Urinary bladder (tissue), 4 donors: ENCODE measurements around the gene MMP26. TPM values are rescaled to one million over a fixed set of nuclear protein-coding genes. Genes with fewer than 3 reads are reported as not detected.

ENCODE experiments used
- DNase-seq: peaks from one replicate; pipeline ENCODE4 v3.0.0-alpha.2; 2015; ENCODE audit errors: extremely low spot score
- H3K27ac ChIP-seq: one replicate; pipeline ENCODE4 v1.5.1; 2013; ENCODE audit warnings: low read depth, mild to moderate bottlenecking, moderate library complexity
- H3K36me3 ChIP-seq: one replicate; pipeline ENCODE4 v1.6.1; 2013; ENCODE audit warnings: mild to moderate bottlenecking, moderate library complexity; ENCODE audit not compliant: insufficient read depth
- H3K4me1 ChIP-seq: one replicate; pipeline ENCODE4 v1.6.1; 2013; ENCODE audit warnings: mild to moderate bottlenecking, moderate library complexity; ENCODE audit not compliant: insufficient read depth
- H3K4me3 ChIP-seq: one replicate; pipeline ENCODE4 v1.5.1; 2013; ENCODE audit warnings: low read depth, low read length
- WGBS: extraction: QIAGEN DNeasy Blood & Tissue Kit; methylation state at CpG from one replicate; pipeline ENCODE4 v1.1.7; 2013; 5-methylcytosine and 5-hydroxymethylcytosine counted together
- polyA plus RNA-seq: library from polyadenylated mRNA; stranded (reverse); fragments of 200-250 nt; gene quantifications from one replicate; pipeline ENCODE4 v1.2.3, GENCODE V29; 2013
- total RNA-seq: library from RNA; depleted of rRNA; stranded (reverse); fragments of >200 nt; gene quantifications from one replicate; pipeline ENCODE4 v1.2.3, GENCODE V29; 2014
- donor health status: healthy with polysubstance abuse.
- donor health status: healthy.

MMP26 gene
- not detected for total RNA-seq
- not detected for polyA plus RNA-seq

- WGBS = 33% methylated on average over 5 of the region's 5 CpGs
- Histone ChIP-seq H3K27ac (no peak within 1 kb of the TSS), H3K36me3 (no peaks in the 10 kb centered on the region), H3K4me3 (no peak within 1 kb of the TSS), H3K4me1 (no peaks in the 10 kb centered on the region)
- no peak for DNase-seq
Measured at GRCh38 chr11:4704054-4704789, at the start of gene MMP26. MMP26 (plus strand) TSS chr11:4704784.

DNA sequence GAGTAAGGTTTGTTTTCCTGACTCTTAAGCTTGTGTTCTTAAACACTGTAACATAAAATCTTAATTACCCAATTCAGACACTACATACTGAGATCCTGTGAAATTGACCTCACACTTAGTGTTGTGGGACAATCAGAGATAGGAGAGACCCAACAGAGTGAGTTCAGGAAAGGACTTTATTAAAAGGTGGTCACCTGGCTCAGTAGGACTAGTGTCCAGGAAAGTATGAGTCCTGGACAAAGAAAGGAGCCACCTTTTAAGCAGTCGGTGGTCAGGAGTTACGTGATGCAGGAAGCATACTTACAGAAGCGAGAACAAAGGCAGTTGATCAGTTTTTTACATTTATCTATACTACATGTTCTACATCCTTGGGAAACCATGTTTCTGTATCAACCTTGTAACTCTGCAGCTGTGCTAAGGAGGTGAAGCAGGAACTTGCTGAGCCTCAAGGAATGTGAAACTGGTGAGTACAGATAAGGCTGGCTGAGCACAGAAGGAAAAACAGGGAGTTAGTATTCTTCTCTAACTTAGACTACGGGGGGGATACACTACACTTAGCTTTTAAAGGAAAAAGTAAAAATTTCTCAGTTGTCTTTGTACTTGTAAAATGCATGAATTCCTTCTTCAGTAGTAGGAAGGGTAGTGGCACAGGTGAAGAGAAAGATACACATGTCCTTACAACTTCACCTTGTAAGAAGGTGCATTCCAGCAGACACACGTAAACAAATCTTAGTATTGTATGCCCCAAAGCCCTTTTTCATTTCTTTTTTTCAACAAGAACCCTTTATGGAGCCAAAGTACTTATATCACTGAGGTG lies 45.7 kb upstream of the MMP26 start:
- WGBS = 41% methylated on average over 5 of the region's 5 CpGs
- no peak for DNase-seq
- no peaks in the 10 kb centered on the region for H3K4me1 ChIP-seq
- no peak overlapping the region for H3K4me3 ChIP-seq
- no peaks in the 10 kb centered on the region for H3K36me3 ChIP-seq
- no peak overlapping the region for H3K27ac ChIP-seq

GRCh38 chr11:4662876-4663275 lies 41.7 kb upstream of the MMP26 start:
- no peak overlapping the region for H3K27ac ChIP-seq
- H3K36me3 ChIP-seq = no peaks in the 10 kb centered on the region
- H3K4me3 ChIP-seq = no peak overlapping the region
- no peaks in the 10 kb centered on the region for H3K4me1 ChIP-seq
- DNase-seq = no peak
- 75% methylated on average over 6 of the region's 6 CpGs for WGBS

DNA sequence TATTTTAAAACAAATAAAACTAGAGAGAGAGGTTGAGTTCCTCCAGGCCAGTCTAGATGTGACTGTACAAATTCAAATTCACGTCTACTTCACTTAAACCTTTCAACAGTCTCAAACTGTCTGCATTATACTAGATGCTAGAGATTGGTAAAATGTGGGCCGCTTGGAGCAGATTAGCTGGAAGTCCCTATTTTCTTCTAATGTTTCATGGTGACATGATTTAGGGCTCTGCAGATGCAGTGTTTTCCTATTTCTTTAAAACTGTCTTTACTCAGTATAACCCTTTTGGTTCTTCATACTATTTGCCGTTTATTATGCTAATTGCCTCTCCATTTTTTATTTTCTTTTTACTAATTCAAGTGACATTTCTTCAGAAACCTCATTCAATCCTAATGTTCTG lies 40.4 kb upstream of the MMP26 start:
- DNase-seq = no peak
- WGBS = 85% methylated on average over 3 of the region's 3 CpGs
- H3K4me3 ChIP-seq = no peak overlapping the region

DNA sequence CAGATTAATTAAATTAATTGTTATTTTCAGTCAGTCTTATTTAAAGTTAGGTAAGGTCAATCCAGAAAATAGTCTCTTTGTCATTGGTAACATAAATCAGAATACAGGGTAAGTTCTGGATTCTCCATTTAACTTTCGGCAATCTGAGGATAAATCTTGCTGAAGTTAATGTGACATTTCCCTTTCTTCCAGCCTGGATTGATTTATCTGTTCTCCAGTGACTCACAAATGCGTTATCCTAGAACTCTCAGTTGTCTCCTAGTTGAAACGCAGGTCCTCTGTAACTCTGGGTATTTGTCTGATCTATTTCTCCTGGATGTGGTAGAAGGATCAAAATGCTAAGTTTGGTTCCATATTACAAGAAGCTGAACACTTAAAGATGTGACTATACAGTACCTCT lies 39.8 kb upstream of the MMP26 start:
- WGBS = 58% methylated on average over 3 of the region's 3 CpGs
- Histone ChIP-seq H3K4me1 (no peaks in the 10 kb centered on the region), H3K4me3 (no peak overlapping the region), H3K27ac (no peak overlapping the region), H3K36me3 (no peaks in the 10 kb centered on the region)
- DNase-seq = no peak

More for the DNA sequence above, 40.4 kb upstream of the MMP26 start:
- Histone ChIP-seq H3K36me3 (no peaks in the 10 kb centered on the region), H3K27ac (no peak overlapping the region), H3K4me1 (no peaks in the 10 kb centered on the region)

- Histone ChIP-seq H3K4me1 (no peaks in the 10 kb centered on the region), H3K36me3 (no peaks in the 10 kb centered on the region), H3K27ac (no peak overlapping the region), H3K4me3 (no peak overlapping the region)
- DNase-seq = no peak
- WGBS = 72% methylated on average over 2 of the region's 2 CpGs
Measured at GRCh38 chr11:4665424-4665823, 39.2 kb upstream of the MMP26 start.

GRCh38 chr11:4671741-4672140 lies 32.8 kb upstream of the MMP26 start:
- DNase-seq = no peak
- no peak overlapping the region for H3K4me3 ChIP-seq
- H3K27ac ChIP-seq = no peak overlapping the region
- no peaks in the 10 kb centered on the region for H3K36me3 ChIP-seq
- WGBS = 76% methylated on average over 2 of the region's 2 CpGs
- H3K4me1 ChIP-seq = no peaks in the 10 kb centered on the region

DNA sequence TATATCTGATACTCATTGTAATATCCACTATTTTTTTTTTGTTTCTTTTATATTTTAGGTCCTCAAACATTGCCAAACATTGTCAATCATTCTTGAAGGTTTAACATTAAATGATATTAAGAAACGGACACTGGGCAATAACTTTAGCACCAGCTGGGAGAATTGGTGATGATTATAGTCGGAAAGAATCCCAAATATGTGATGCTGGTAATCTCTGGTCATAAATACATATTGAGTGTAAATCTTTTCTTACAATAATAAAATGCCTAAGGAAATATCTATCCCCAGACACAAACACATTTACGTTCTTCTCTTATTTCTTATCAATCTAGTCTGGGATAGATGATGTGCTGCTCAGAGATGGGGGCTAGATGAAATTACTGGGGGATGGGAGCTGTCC lies 32.1 kb upstream of the MMP26 start:
- H3K36me3 ChIP-seq = no peaks in the 10 kb centered on the region
- H3K4me3 ChIP-seq = no peak overlapping the region
- no peaks in the 10 kb centered on the region for H3K4me1 ChIP-seq
- 38% methylated on average over 3 of the region's 3 CpGs for WGBS
- DNase-seq = no peak
- H3K27ac ChIP-seq = no peak overlapping the region

GRCh38 chr11:4673781-4674180 lies 30.8 kb upstream of the MMP26 start:
- 58% methylated on average over 2 of the region's 2 CpGs for WGBS
- Histone ChIP-seq H3K27ac (no peak overlapping the region), H3K4me3 (no peak overlapping the region), H3K4me1 (no peaks in the 10 kb centered on the region), H3K36me3 (no peaks in the 10 kb centered on the region)
- no peak for DNase-seq

DNA sequence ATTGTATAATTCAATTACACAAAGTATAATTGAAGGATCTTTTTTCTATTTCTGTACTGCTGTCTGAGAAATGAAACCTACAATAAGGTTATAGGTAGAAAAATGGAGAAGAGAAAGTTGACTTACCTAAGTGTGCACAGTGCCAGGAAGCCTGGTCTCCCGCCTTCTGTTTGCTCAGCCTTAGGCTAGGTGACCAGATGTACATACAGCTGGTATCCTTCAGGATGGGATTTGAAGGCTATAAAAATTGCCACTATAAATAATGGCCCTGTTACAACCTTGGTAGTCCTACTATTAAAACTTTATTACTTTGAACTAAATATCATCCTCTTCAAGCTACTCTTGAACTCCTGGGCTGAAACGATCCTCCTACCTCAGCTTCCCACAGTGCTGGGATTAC lies 26.6 kb upstream of the MMP26 start:
- H3K4me3 ChIP-seq = no peak overlapping the region
- no peak for DNase-seq
- H3K27ac ChIP-seq = no peak overlapping the region
- H3K4me1 ChIP-seq = no peaks in the 10 kb centered on the region
- WGBS = 46% methylated on average over 2 of the region's 2 CpGs
- no peaks in the 10 kb centered on the region for H3K36me3 ChIP-seq

GRCh38 chr11:4680341-4680740 lies 24.2 kb upstream of the MMP26 start:
- WGBS = 45% methylated on average over 3 of the region's 3 CpGs
- Histone ChIP-seq H3K36me3 (no peaks in the 10 kb centered on the region), H3K4me1 (no peaks in the 10 kb centered on the region), H3K4me3 (no peak overlapping the region), H3K27ac (no peak overlapping the region)
- DNase-seq = no peak

DNA sequence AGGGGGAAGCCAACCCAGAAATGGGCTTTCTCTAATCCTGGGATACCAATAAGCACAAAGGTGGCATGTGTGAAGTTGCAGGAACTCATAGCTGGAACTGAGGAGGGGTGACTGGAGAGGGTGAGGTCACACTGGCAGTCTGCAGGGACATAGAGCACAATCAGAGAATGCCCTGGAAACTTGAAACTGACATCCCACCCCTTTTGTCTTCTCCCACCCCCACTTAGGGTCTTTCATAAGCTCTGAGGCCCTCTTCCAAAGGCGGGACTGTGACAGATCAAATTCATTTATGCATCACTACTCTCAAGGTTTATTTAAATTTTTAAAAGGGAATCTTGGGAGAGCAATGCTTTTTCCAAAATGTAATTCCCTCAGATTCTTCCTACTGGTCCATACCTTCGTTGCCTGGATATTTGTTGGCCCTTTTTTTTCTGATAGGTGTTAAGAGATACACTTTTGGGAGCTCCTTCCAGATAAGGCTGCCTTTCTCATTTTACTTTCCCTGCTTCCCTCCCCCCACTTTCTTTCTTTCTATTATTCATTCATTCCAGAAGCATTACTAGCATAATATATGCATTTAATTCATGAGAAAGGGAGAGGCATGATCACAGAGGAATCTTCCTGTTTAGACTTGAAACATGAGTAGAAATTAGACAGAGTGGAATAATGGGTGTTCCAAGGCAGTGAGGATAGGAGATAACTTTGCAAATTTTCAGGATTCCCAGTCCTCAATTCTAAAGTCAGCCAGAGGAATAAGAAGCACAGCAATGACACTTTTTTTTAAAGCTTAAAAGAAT lies 21.8 kb upstream of the MMP26 start:
- Histone ChIP-seq H3K36me3 (no peaks in the 10 kb centered on the region), H3K27ac (no peak overlapping the region), H3K4me3 (no peak overlapping the region), H3K4me1 (no peaks in the 10 kb centered on the region)
- DNase-seq = no peak
- 83% methylated on average over 2 of the region's 2 CpGs for WGBS

DNA sequence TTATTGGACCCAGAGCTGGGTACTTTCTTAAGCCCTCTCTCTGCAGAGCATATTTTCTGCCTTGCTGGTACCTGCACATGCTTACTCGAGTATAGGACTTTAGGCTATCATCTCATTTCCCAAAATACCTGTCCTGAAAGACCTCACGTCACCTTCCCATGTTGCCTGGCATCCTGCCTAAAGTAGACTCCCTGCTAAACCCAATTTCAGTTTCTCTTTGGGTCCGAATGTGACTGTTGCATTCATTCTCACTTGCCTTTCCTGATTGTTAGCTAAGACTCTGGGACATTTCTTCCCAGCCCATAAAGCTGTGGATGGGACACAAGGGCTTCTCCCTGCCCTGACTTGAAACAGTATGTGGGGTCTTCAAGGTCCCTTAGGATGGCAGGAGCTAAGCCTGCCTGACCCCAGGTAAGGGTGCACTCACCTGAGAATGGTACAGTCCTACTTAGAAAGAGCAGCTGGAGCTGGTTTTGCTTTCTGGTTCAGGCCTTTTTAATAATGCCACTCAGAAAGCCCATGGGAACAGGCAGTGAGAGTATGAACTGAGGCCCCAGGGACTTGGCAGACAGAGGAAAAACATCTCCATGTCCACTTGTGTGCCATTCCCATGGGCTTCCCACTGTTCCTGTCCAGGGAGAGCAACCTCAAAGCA lies 19.8 kb upstream of the MMP26 start:
- Histone ChIP-seq H3K36me3 (no peaks in the 10 kb centered on the region), H3K27ac (no peak overlapping the region), H3K4me1 (no peaks in the 10 kb centered on the region), H3K4me3 (no peak overlapping the region)
- no peak for DNase-seq
- WGBS = 79% methylated on average over 3 of the region's 3 CpGs
